Spleen (tissue), 11 donors: ENCODE measurements around the gene TRIM60. TPM values are rescaled to one million over a fixed set of nuclear protein-coding genes. Genes with fewer than 3 reads are reported as not detected.

Experiments used
- DNase-seq: peaks from one replicate; pipeline ENCODE4 v3.0.0-alpha.2; 2020
- H3K27ac ChIP-seq, 8 donors: fragments of 200-600 bp; sonication (generic) in 7 of 8; 1 replicate in 4 of 8; 2 replicates in 4 of 8; pipeline versions ENCODE4 v1.5.0 to v1.8.0; 2016 to 2021; ENCODE audit warnings: inconsistent platforms in 4 of 8, mild to moderate bottlenecking in 4 of 8, moderate library complexity in 1 of 8
- H3K27me3 ChIP-seq, 7 donors: fragments of 200-600 bp; sonication (generic) in 6 of 7; replicated peaks in 1 of 7; 1 replicate in 4 of 7; 2 replicates in 3 of 7; pipeline versions ENCODE4 v1.5.0 to v1.8.0; 2016 to 2021; ENCODE audit warnings: inconsistent platforms in 3 of 7, mild to moderate bottlenecking in 1 of 7
- H3K36me3 ChIP-seq, 6 donors: fragments of 200-600 bp; sonication (generic) in 5 of 6; 1 replicate in 4 of 6; 2 replicates in 2 of 6; pipeline versions ENCODE4 v1.5.0 to v1.8.0; 2016 to 2021; ENCODE audit warnings: inconsistent platforms in 2 of 6
- H3K4me1 ChIP-seq, 6 donors: fragments of 200-600 bp; sonication (generic) in 5 of 6; 1 replicate in 3 of 6; 2 replicates in 3 of 6; pipeline versions ENCODE4 v1.5.0 to v1.8.0; 2016 to 2021; ENCODE audit warnings: inconsistent platforms in 3 of 6
- H3K4me3 ChIP-seq, 8 donors: fragments of 200-600 bp; sonication (generic) in 7 of 8; 1 replicate in 4 of 8; 2 replicates in 4 of 8; pipeline versions ENCODE4 v1.5.0 to v1.8.0; 2016 to 2021; ENCODE audit warnings: inconsistent platforms in 4 of 8, mild to moderate bottlenecking in 4 of 8, moderate library complexity in 2 of 8
- H3K9me3 ChIP-seq, 8 donors: fragments of 200-600 bp; sonication (generic) in 7 of 8; 1 replicate in 4 of 8; 2 replicates in 4 of 8; pipeline versions ENCODE4 v1.5.0 to v1.8.0; 2016 to 2021; ENCODE audit warnings: inconsistent platforms in 4 of 8
- CTCF ChIP-seq, 11 experiments: fragments of 200-600 bp in 7 of 11; fragments of 450-650 bp in 4 of 11; sonication (generic) in 4 of 11; IDR thresholded peaks in 8 of 11; conservative IDR thresholded peaks in 3 of 11; 1 replicate in 7 of 11; 2 replicates in 4 of 11; pipeline versions ENCODE4 v1.4.0 to v1.8.0; 2016 to 2021; ENCODE audit warnings: antibody characterized with exemption in 11 of 11, inconsistent platforms in 4 of 11, mild to moderate bottlenecking in 1 of 11
- POLR2A ChIP-seq, 3 donors: fragments of 450-650 bp; IDR thresholded peaks; one replicate each; pipeline ENCODE4 v1.5.1; 2017; ENCODE audit warnings: antibody characterized with exemption in 3 of 3, mild to moderate bottlenecking in 1 of 3
- POLR2AphosphoS5 ChIP-seq, 3 donors: sonication (generic); formaldehyde crosslinking; IDR thresholded peaks; one replicate each; pipeline ENCODE4 v1.5.1; 2017; ENCODE audit warnings: antibody characterized with exemption in 3 of 3
- WGBS, 5 donors: extraction: QIAGEN DNeasy Blood & Tissue Kit in 3 of 5; methylation state at CpG; one replicate each; pipeline versions ENCODE4 v1.1.5 to v1.1.7; 2013 to 2018; 5-methylcytosine and 5-hydroxymethylcytosine counted together
- intact Hi-C: fragments of 100-400 bp; cut with DNase I; formaldehyde crosslinking; loops from one replicate; pipeline ENCODE4 v1.15.0; 2023; ENCODE audit warnings: low total_unique reads
- polyA plus RNA-seq, 3 donors: library from polyadenylated mRNA; stranded (reverse); fragments of 200-250 nt; gene quantifications; one replicate each; pipeline ENCODE4 v1.2.1, GENCODE V29; 2013
- total RNA-seq, 7 donors: library from RNA; depleted of rRNA in 3 of 7; stranded (reverse); fragments of >200 nt in 3 of 7; fragmentation: NEBNext Ultra II Directional in 4 of 7; extraction: Animal tissue kit (Norgen Biotek cat#: 25700) in 4 of 7; gene quantifications; one replicate each; pipeline versions ENCODE4 v1.1.0 to v1.2.1, GENCODE V29; 2016 to 2021
- donor health status: healthy with polysubstance abuse.
- donor health status: DM: no; HTN: no; CAD: no; lungs with moderate emphysema.
- donor health status: DM: no; HTN: no; CAD: no.
- donor health status: Bipolar disorder and iron deficiency.
- donor health status: healthy.
- donor health status: DM: no; HTN: no; CAD: no.
- donor health status: DM: yes; HTN: yes; CAD: no.

TRIM60 gene
- total and polyA plus RNA-seq, 10 donors: not detected

GRCh38 chr4:165055601-165056000 is 23.8 kb downstream of the TRIM60 start:
- WGBS, 5 donors: 90 to 98% (median 92%) methylated on average over 9 of the region's 9 CpGs

GRCh38 chr4:165058666-165059065 is 26.9 kb downstream of the TRIM60 start:
- Histone ChIP-seq H3K27me3 (no peaks in the 10 kb centered on the region), H3K4me3 (no peak overlapping the region), H3K4me1 (no peaks in the 10 kb centered on the region), H3K27ac (no peak overlapping the region), H3K9me3 (no peaks in the 10 kb centered on the region), H3K36me3 (no peaks in the 10 kb centered on the region)
- WGBS, 5 donors: 61 to 80% (median 77%) methylated on average over 2 of the region's 2 CpGs
- no peak for DNase-seq
- TF ChIP-seq POLR2AphosphoS5 (IDR thresholded peaks at IDR 0.05) (no peak), POLR2A (IDR thresholded peaks at IDR 0.05) (no peak), CTCF (IDR thresholded peaks at IDR 0.05 in 8 of 11, conservative IDR thresholded peaks at IDR 0.05 in 3 of 11) (no peak)
- intact Hi-C loops: no loop called here

More at GRCh38 chr4:165055601-165056000, 23.8 kb downstream of the TRIM60 start:
- intact Hi-C loops: no loop called here
- Histone ChIP-seq H3K9me3 (no peaks in the 10 kb centered on the region), H3K4me1 (no peaks in the 10 kb centered on the region), H3K4me3 (no peak overlapping the region), H3K36me3 (no peaks in the 10 kb centered on the region), H3K27me3 (no peaks in the 10 kb centered on the region), H3K27ac (no peak overlapping the region)
- no peak for DNase-seq
- TF ChIP-seq POLR2A (IDR thresholded peaks at IDR 0.05) (no peak), POLR2AphosphoS5 (IDR thresholded peaks at IDR 0.05) (no peak), CTCF (IDR thresholded peaks at IDR 0.05 in 8 of 11, conservative IDR thresholded peaks at IDR 0.05 in 3 of 11) (no peak)

DNA sequence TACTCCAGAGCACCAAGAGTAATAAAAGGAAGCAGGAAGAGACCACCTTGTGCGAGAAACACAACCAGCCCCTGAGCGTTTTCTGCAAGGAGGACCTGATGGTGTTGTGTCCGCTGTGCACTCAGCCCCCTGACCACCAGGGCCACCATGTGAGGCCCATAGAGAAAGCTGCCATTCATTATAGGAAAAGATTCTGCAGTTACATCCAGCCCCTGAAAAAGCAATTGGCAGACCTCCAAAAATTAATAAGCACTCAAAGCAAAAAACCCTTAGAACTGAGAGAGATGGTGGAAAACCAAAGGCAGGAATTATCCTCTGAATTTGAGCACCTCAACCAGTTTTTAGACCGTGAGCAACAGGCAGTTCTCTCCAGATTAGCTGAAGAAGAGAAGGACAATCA is 27.6 kb downstream of the TRIM60 start:
- Histone ChIP-seq H3K9me3 (no peaks in the 10 kb centered on the region), H3K4me1 (no peaks in the 10 kb centered on the region), H3K27ac (no peak overlapping the region), H3K27me3 (no peaks in the 10 kb centered on the region), H3K36me3 (no peaks in the 10 kb centered on the region), H3K4me3 (no peak overlapping the region)
- TF ChIP-seq POLR2AphosphoS5 (IDR thresholded peaks at IDR 0.05) (no peak), CTCF (IDR thresholded peaks at IDR 0.05 in 8 of 11, conservative IDR thresholded peaks at IDR 0.05 in 3 of 11) (no peak), POLR2A (IDR thresholded peaks at IDR 0.05) (no peak)
- WGBS, 5 donors: 79 to 89% (median 84%) methylated on average over 4 of the region's 4 CpGs
- DNase-seq: no peak
- intact Hi-C loops: no loop called here

DNA sequence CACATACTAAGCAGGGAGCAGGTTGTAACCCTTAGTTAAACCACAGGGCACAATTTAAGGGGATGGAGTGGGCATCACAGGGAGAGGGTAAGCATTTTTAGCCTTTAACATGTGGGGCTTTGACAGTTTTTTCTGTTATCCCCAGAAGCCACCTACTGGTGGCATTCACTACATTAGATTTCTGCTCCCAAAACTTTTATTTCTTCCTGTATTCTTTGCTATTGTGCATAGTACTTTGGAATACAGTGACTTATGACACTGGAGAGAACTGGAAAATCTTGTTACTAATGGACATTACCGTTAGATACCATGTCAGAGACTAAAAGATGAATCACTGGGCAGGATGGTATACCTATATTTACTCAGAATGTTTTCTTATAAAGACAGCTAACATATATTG is 29.1 kb downstream of the TRIM60 start:
- H3K27ac ChIP-seq: no peak overlapping the region
- no peaks in the 10 kb centered on the region for H3K36me3 ChIP-seq
- intact Hi-C loops: no loop called here
- no peak overlapping the region for H3K4me3 ChIP-seq
- H3K4me1 ChIP-seq: no peaks in the 10 kb centered on the region
- no peaks in the 10 kb centered on the region for H3K9me3 ChIP-seq
- no peak for TF ChIP-seq POLR2A (IDR thresholded peaks at IDR 0.05)
- no peak for TF ChIP-seq POLR2AphosphoS5 (IDR thresholded peaks at IDR 0.05)
- no peak for TF ChIP-seq CTCF (IDR thresholded peaks at IDR 0.05 in 8 of 11, conservative IDR thresholded peaks at IDR 0.05 in 3 of 11)
- WGBS, 5 donors: 69 to 89% (median 81%) methylated on average over 1 of the region's 1 CpG
- no peak for DNase-seq
- no peaks in the 10 kb centered on the region for H3K27me3 ChIP-seq
